Measurements from ENCODE around the gene MAP3K2. TPM values are rescaled to one million over a fixed set of nuclear protein-coding genes. Genes with fewer than 3 reads are reported as not detected.
"Not testable (repeated sequence)": the region's sequence is repeated elsewhere in the genome, so short reads cannot be mapped to it uniquely, and the experiment has no call there.

Gene MAP3K2
- total RNA-seq, 2 donors from 2014 or later = 39.5 to 45.7 TPM

- DNase-seq (ENCODE audit: low spot score in 2 of 2) (no peak), ATAC-seq (no peak)
Observed at GRCh38 chr2:127413782-127414637, 26.2 kb upstream of the MAP3K2 start.

DNA sequence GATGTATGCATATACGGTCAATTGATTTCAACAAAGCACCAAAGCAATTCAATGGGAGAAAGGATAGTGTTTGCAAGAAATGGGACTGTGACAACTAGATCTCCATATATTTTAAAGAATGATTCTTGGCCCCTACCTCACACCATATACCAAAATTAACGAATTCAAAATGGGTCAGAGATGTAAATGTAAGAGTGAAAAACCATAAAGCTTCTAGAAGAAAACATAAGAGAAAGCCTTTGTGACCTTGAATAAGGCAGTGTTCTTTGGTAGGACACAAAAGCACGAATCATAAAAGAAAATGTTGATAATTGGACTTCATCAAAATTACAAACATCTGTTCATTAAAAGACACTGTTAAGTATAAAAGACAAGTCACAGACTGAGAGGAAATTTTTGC is 25.4 kb upstream of the MAP3K2 start:
- DNase-seq (ENCODE audit: low spot score in 2 of 2) (no peak), ATAC-seq (no peak)
- H3K36me3 Mint-ChIP-seq = peaks cover 0 to 19% of the 10 kb centered on the region in 2 donors
- H3K9me3 Mint-ChIP-seq = peaks cover 0 to 8% of the 10 kb centered on the region in 2 donors
- no peak overlapping the region for H3K27ac Mint-ChIP-seq

More at GRCh38 chr2:127413782-127414637, 26.2 kb upstream of the MAP3K2 start:
- H3K27ac Mint-ChIP-seq = no peak overlapping the region
- peaks cover 0 to 8% of the 10 kb centered on the region in 2 donors for H3K9me3 Mint-ChIP-seq
- H3K36me3 Mint-ChIP-seq = peaks cover 0 to 19% of the 10 kb centered on the region in 2 donors

- DNase-seq (ENCODE audit: low spot score in 2 of 2) (no peak), ATAC-seq (no peak)
- peaks cover 0 to 8% of the 10 kb centered on the region in 2 donors for H3K9me3 Mint-ChIP-seq
- peaks cover 0 to 19% of the 10 kb centered on the region in 2 donors for H3K36me3 Mint-ChIP-seq
- no peak overlapping the region for H3K27ac Mint-ChIP-seq
Observed at GRCh38 chr2:127411653-127412369, 24.0 kb upstream of the MAP3K2 start.

GRCh38 chr2:127410871-127411652 is 23.3 kb upstream of the MAP3K2 start:
- peak overlapping the region; percentile 87 to 93 for H3K27ac Mint-ChIP-seq
- peaks cover 0 to 8% of the 10 kb centered on the region in 2 donors for H3K9me3 Mint-ChIP-seq
- DNase-seq (ENCODE audit: low spot score in 2 of 2) (peak in 1 of 2 donors; percentile 28), ATAC-seq (peak; percentile 74 to 82)
- peaks cover 0 to 19% of the 10 kb centered on the region in 2 donors for H3K36me3 Mint-ChIP-seq

- H3K9me3 Mint-ChIP-seq; ATAC-seq; DNase-seq (ENCODE audit: low spot score in 2 of 2): not testable (repeated sequence)
- H3K36me3 Mint-ChIP-seq = peaks cover 0 to 19% of the 10 kb centered on the region in 2 donors
- peak overlapping the region in 1 of 2 donors; percentile 87 for H3K27ac Mint-ChIP-seq
Observed at GRCh38 chr2:127409716-127410115, 21.9 kb upstream of the MAP3K2 start.

DNA sequence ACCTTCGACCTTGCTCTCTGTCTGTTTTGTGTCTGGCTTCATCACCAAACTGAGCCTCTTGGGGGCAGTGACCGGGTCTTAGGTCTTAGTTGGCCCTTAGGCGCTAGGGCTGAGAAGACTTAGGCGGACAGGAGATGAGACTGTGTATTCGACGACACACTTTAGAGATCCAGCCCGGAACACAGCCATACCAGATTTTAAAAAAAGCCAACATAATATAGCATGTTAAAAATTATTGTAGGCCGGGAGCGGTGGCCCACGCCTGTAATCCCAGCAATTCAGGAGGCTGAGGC is 21.0 kb upstream of the MAP3K2 start:
- peaks cover 0 to 8% of the 10 kb centered on the region in 2 donors for H3K9me3 Mint-ChIP-seq

GRCh38 chr2:127408004-127408806 is 20.4 kb upstream of the MAP3K2 start:
- H3K27ac Mint-ChIP-seq = no peak overlapping the region
- peak; percentile 88 to 93 for DNase-seq (ENCODE audit: low spot score in 2 of 2)
- ATAC-seq = peak; percentile 87

More for the DNA sequence above, 21.0 kb upstream of the MAP3K2 start:
- ATAC-seq (no peak), DNase-seq (ENCODE audit: low spot score in 2 of 2) (no peak)
- peaks cover 0 to 15% of the 10 kb centered on the region in 2 donors for H3K36me3 Mint-ChIP-seq
- H3K27ac Mint-ChIP-seq = no peak overlapping the region

GRCh38 chr2:127407661-127408003 is 19.9 kb upstream of the MAP3K2 start:
- Mint-ChIP-seq H3K27ac (no peak overlapping the region), H3K36me3 (peaks cover 0 to 3% of the 10 kb centered on the region in 2 donors), H3K9me3 (peaks cover 0 to 3% of the 10 kb centered on the region in 2 donors)
- DNase-seq (ENCODE audit: low spot score in 2 of 2) (no peak), ATAC-seq (peak; percentile 36 to 52)

More at GRCh38 chr2:127408004-127408806, 20.4 kb upstream of the MAP3K2 start:
- Mint-ChIP-seq H3K36me3 (peaks cover 0 to 9% of the 10 kb centered on the region in 2 donors), H3K9me3 (peaks cover 0 to 8% of the 10 kb centered on the region in 2 donors)

DNA sequence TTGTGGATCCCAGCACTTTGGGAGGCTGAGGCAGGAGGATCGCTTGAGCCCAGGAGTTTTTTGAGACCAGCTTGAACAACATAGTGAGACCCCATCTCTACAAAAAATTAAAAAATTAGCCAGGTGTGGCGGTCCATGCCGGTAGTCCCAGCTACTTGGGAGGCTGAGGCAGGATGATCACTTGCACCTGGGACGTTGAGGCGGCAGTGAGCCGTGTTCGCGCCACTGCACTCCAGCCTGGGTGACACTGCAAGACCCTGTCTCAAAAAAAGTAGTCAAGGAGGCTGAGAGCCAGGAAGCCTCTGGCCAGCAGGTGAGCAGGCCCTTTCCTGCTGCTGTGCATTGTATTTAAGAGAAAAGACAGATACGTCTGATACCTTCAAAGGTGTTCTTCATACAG is 19.3 kb upstream of the MAP3K2 start:
- ATAC-seq = no peak
- no peaks in the 10 kb centered on the region for H3K9me3 Mint-ChIP-seq
- no peaks in the 10 kb centered on the region for H3K36me3 Mint-ChIP-seq
- DNase-seq (ENCODE audit: low spot score in 2 of 2) = no peak
- H3K27ac Mint-ChIP-seq = no peak overlapping the region

GRCh38 chr2:127406454-127406853 is 18.7 kb upstream of the MAP3K2 start:
- Mint-ChIP-seq H3K27ac (no peak overlapping the region), H3K36me3 (no peaks in the 10 kb centered on the region), H3K9me3 (no peaks in the 10 kb centered on the region)
- DNase-seq (ENCODE audit: low spot score in 2 of 2) = no peak
- ATAC-seq = no peak

DNA sequence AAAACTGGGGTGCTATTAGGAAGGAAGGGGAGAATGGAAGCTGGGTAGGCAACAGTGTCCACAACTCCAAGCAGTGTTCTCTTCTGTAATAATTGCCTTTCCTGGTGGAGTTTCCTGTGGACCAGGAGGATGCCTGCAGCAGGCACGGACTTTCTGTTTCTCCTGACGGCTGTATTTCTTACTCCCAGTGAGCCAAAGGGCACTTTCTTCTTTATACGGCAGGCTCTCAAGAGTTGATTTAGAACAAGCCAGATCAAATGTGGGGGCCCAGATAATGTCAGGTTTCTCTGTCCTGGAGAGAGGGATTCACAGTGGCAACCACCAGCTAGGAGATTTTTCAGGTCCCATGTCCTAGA is 17.5 kb upstream of the MAP3K2 start:
- ATAC-seq (no peak), DNase-seq (ENCODE audit: low spot score in 2 of 2) (no peak)
- Mint-ChIP-seq H3K36me3 (no peaks in the 10 kb centered on the region), H3K27ac (no peak overlapping the region), H3K9me3 (no peaks in the 10 kb centered on the region)

DNA sequence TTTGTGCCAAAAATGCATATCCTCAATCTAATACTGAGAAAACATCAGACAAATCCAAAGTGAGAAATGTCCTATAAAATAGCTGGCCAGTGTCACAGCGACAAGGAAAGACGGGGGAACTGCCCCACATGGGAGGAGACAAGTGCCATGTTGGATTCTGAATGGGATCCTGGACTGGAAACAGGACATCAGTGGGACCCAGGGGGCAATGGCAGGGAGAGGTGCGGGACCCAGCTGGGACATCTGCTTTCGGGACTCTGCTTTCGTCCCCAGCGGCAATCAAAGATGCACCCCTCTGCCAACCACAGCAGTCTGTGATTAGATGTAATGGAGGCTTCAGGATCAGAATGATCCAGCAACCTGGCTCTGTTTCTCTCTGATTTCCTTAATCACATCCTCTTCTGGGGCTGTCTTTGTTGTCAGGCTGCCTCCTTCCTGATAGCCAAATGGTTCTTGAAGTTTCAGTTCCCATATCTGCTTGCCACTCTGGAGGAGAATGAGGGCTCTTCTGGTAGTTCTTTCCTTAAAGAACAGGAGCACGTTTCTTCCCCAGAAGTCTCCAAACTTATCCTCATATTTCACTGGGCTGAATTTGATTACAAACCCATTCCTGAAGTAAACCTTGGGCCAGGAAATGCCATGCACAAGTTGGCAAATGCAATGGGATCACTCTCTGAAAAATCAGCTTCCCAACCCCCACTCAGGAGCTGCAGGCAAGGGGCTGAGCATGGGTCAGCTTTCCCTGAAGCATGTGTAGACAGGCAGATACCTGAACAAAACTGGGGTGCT is 16.9 kb upstream of the MAP3K2 start:
- H3K36me3 Mint-ChIP-seq = no peaks in the 10 kb centered on the region
- no peak overlapping the region for H3K27ac Mint-ChIP-seq
- H3K9me3 Mint-ChIP-seq = no peaks in the 10 kb centered on the region
- DNase-seq (ENCODE audit: low spot score in 2 of 2) = no peak
- ATAC-seq = no peak

DNA sequence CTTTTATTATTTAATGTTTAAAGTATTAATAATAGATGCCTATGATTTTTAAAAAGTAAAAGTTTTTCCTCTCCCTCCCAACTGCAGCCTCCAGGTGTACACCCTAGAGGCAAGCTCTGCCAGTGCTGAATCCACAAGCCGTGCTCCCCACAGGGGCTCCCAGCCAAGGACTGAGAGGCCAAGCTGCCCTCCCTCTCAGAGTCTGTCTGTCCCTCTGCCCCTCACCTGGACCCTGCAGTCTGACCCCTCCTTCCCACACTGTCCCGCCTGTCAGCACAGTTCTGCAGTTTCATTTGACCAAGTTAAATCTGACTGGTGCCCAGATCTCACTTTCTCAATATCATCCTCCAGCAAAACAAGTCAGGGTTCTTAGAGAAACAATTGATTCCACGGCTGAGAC is 15.7 kb upstream of the MAP3K2 start:
- ATAC-seq (no peak), DNase-seq (ENCODE audit: low spot score in 2 of 2) (no peak)
- Mint-ChIP-seq H3K9me3 (no peaks in the 10 kb centered on the region), H3K27ac (no peak overlapping the region), H3K36me3 (no peaks in the 10 kb centered on the region)

DNA sequence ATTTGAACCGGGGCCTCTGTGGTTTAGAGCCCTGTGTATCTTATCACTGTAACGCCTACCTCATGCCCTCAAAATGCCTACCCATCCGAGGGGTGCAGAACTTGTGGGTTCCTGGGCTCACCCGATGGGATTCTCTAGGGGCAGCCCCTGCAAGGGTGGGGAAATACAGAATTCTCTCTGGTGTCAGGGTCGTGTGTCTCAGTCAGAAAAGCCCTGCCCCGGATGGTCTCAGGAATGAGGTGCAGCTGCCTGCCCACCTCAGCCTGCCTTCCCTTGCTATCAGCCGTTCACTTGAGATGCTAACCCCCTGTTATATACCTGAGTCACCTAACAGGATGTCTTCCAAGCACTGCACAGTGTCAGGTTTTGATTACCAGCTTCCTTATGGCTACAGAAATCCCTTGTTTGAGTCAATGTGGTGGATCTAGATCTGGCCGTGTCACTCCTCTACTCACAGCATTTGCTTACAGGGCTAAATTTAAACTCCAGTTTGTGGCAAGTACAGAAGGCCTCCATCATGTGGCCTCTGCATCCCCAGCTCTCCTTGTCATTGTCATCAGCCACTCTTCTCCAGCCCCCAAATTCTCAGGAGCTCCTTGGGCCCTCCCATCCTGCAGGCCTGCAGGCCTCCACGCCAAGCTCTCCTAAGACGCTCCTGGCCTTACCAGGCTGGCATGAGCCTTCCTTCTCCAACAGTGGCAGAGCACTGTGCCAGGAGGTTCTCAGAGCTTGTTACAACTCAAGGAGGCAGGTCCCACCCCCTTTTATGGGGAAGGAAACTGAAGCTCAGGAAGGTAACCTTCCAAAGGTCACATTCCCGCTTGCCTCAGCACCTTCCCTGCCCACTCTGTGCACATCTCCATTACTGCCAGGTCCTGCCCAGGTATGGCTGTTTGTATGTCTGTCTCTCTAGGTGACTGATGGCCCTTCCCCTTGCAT is 14.3 kb upstream of the MAP3K2 start:
- DNase-seq (ENCODE audit: low spot score in 2 of 2) = no peak
- H3K27ac Mint-ChIP-seq = peak overlapping the region in 1 of 2 donors; percentile 16
- H3K36me3 Mint-ChIP-seq = no peaks in the 10 kb centered on the region
- peak; percentile 56 to 59 for ATAC-seq
- no peaks in the 10 kb centered on the region for H3K9me3 Mint-ChIP-seq
